NCI-H345 (cell line): ENCODE measurements around the gene FYTTD1.

Experiments used
- DNase-seq: peaks from one replicate; lab custom pipeline; 2025; lab: John Stamatoyannopoulos, UW

FYTTD1 gene

GRCh38 chr3:197737319-197737649 is 12.4 kb upstream of the FYTTD1 start:
- peak; percentile 53 for DNase-seq

DNA sequence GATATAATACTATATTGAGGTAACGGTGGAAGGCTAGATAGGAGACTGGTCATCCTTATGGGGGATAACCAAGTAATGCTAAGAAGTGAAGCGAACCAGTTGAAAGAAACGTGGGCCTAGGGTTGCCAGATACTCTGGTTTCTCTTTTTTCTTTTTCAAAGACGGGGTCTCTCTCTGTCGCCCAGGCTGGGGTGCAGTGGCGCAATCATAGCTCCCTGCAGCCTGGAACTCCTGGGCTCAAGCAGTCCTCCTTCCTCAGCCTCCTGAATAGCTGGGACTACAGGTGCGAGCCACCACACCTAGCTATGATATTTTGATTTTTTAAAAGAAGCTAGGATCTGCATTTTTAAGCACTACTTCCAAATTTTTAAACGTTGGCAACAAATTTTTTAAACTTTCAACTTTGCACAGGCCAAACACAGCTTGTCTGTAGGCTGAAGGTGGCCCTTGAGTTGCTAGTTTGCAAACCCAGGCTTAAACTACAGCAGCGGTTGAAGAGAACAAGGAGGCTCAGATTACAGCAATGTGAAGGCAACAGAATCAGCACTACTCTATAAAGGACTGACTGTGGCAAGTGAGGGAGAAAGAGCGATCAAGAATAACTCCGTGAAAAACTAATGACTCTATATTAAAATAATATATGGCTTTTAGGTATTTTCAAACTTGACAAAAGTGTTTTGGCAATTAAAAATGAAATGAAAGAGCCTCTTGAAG is 11.8 kb upstream of the FYTTD1 start:
- DNase-seq, result no peak

GRCh38 chr3:197742787-197743186 is 6.9 kb upstream of the FYTTD1 start:
- DNase-seq, result no peak

- no peak for DNase-seq
These were observed 3.5 kb upstream of the FYTTD1 start for GRCh38 chr3:197746209-197746608.

DNA sequence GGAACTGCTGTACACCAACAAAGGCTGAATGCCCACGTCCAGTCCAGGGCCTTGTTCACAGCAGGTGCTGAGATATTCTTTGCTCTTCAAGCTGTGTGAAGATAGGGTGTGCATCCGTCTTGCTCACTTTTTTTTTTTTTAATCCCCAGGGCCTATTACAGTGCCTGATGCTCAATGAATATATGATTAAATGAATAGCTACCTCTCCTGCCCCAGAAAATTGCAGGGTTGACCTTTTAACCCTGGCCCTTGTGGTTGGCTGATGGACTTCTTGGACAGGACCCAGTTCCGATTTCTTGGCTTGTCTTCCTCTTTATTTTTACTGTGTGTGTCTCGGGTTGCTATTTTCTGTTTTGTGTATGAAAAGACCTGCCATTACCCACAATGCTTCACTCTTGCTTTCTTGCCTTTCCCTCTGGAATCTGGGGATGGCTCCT is 2.9 kb upstream of the FYTTD1 start:
- no peak for DNase-seq

- no peak for DNase-seq
These were observed 927 bp upstream of the FYTTD1 start for GRCh38 chr3:197748597-197749314.

GRCh38 chr3:197749315-197749600 is 425 bp upstream of the FYTTD1 start:
- peak; percentile 83 for DNase-seq

DNA sequence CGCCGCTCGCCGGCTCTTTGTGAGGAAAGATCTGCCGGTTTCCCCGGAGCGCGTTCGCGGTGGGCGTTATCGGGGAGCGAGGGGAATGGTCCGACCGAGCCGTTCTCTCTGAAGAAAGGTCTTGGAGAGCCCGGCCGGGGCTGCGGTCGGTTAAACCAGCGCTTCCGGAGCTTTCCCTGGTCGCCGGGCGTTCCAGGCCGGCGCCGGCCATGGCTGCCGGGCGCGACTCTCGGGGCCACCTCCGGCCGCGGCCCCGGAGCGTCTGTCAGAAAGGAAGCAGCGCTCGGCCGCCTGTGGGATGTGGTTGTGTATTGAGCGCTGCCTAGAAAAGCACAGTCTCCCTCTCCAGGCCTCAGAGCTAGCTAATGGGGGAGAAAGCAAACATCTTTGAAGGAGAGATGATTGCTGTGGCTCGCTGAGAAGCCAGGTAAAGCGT is 731 bp downstream of the FYTTD1 start:
- peak; percentile 70 for DNase-seq

- peak; percentile 51 for DNase-seq
These were observed 1.4 kb downstream of the FYTTD1 start for GRCh38 chr3:197750858-197751737.

DNA sequence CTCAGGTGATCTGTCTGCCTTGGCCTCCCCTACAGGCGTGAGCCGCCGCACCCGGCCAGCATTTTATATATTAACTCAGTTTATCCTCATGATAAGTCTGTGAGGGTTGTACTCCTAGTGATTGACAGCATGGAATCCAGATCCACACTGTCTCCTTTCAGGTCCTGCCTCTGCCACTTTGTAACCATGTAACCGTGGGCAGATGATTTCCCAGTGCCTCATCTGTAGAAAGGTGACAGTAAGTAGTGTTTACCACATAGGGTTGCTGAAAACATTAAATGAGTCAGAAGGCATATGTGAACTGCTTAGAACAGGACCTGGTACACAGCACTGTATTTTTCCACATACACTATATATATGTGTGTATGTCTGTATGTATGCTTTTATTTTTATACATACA is 2.4 kb downstream of the FYTTD1 start:
- no peak for DNase-seq

- no peak for DNase-seq
These were observed 3.6 kb downstream of the FYTTD1 start for GRCh38 chr3:197753263-197753662.

- no peak for DNase-seq
These were observed 7.0 kb downstream of the FYTTD1 start for GRCh38 chr3:197756704-197757103.

DNA sequence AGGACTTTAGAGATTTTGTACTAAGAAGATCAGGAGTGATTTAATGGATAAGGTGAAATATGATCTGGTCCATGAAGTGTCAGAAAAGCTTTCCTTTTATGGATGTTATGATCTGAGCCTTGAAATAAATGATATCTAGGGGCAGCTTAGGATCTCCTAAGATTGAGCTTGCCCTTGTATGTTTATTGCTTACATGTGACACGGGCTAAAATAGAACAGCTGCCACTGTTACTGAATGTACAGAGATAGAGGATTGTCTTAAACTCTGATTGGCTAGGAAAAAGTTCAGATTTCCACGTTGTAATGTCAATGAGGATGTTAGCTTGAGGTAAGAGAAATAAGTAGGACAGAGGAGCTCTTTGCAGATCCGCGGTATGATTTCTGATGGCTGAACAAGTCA is 8.8 kb downstream of the FYTTD1 start:
- no peak for DNase-seq

DNA sequence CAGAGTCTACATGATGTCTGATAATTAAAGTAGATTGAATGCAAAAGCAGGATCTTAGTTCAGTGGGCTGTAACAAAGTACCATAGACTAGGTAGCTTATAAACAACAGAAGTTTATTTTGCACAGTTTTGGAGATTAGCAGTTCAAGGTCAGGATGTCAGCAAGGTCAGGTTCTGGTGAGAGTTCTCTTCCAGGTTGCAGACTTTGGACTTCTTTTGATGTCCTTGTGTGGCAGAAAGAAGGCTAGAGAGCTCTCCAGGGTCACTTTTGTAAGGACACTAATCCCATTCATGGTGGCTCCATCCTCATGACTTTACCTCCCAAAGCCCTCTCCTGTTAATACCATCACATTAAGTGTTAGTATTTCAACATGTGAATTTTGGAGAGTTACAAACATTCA is 12.1 kb downstream of the FYTTD1 start:
- no peak for DNase-seq

- DNase-seq, result no peak
These were observed 25.6 kb downstream of the FYTTD1 start for GRCh38 chr3:197775317-197775716.

DNA sequence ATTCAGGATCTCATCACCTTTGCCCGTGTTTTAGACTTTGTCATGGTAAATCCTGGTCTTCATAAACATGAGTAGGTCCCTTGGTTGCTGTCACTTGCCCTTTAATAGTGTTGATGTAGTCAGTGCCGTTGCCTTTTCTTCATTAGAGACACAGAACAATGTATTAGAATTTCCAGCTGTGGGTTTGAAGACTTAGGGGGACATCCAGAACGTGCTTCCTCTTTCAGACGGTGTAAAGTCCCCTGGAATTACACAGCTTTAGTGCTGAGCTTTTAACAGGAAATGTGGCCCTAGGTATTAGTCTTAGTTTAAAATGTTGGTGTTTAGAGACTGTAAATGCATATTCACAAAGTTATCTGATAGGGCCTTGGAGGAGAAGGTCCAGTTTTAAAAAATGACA is 32.5 kb downstream of the FYTTD1 start:
- no peak for DNase-seq

DNA sequence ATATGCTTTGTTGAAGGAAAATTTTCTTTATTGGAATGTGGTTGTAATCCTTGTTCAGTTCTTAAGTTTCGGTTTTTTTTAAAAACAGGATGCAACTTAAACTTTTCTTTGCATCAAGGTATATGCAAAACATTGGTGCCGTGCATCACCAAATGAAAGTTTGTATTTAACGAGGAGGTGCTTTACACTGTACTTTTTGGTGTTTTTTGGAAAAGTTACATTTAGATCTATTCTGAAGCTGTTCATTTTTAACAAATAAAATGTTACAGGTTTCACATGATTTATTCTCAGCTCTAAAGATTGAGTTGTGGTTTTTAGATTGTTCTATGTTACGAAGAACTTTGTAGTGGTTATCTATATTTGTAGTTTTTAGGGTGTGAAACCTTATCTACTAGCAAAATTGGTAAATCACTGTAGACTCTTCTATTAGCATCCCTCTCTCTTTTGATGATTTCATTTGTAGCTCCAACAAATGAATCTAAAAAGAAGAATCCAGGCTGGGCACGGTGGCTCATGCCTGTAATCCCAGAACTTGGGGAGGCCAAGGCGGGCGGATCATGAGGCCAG is 34.4 kb downstream of the FYTTD1 start:
- DNase-seq, result no peak

- DNase-seq, result no peak
These were observed 37.7 kb downstream of the FYTTD1 start for GRCh38 chr3:197787412-197787811.

GRCh38 chr3:197789309-197789708 is 39.6 kb downstream of the FYTTD1 start:
- DNase-seq, result no peak

DNA sequence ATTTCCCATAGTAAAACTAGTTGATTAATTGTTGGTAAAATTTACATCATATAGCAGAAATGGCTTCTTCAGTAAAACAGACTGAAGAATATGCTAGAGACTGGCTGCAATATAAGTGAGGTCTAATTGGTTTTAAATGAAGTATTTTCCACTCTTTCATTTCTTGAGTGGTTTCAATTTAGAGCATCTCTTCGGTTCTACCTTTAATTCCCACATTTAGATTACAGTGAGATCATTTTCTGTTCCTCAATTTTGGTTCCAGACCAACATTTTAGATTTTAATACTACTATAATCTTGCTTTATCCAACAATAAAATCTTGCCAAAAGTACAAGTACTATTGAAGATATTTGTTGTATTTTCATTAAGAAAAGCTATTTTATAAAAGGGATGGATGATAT is 40.4 kb downstream of the FYTTD1 start:
- DNase-seq, result no peak

DNA sequence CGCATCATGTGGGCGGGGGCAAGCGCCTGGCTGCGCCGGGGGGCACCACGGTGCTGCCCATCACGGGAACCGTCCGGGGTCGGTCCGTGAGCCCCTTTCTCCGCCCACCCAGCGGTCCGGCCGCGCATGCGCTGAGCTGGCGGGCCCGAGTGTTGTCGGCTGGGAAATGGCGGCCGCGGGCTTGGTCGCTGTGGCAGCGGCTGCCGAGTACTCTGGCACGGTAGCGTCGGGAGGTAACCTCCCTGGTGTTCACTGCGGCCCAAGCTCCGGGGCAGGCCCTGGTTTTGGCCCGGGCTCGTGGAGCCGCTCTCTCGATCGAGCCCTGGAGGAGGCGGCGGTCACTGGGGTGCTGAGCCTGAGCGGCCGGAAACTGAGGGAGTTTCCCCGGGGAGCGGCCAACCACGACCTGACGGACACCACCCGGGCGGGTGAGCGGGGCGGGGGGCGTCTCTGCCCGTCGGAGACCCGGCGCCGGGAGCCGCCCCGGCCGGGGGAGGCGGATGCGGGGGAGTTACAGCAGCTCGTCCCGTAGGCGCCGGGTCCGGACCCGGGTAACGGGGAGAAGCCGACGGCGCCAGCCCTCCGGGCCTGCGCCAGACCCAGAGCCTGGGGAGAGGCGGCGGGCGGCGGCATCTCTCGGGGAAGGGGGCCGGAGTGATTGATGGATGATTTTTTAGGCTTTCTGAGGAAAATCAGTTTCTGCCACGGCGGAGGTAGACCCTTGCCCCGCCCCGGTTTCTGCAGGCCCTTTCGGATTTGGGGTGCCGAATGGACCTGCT is 41.6 kb downstream of the FYTTD1 start, which contains the start of gene LRCH3:
TSS of gene LRCH3 (plus strand) at position 142 of the 779 bp plus-strand sequence. CDS start at position 167, 25 bp downstream.
- DNase-seq, result peak; percentile 85
